GM12865 (cell line): ENCODE data around the gene MGAM2.

Experiments used
- DNase-seq: peaks from one replicate; pipeline ENCODE4 v3.0.0; 2010; ENCODE audit warnings: low read depth
- H3K4me3 ChIP-seq: 2 replicates; pipeline ENCODE4 v1.5.1; 2011; ENCODE audit warnings: mild to moderate bottlenecking, low read depth, low read length, control low read depth
- CTCF ChIP-seq: IDR thresholded peaks from 2 replicates; pipeline ENCODE4 v1.5.1; 2011; ENCODE audit warnings: low read length, control low read depth, low read depth, inconsistent platforms; ENCODE audit not compliant: insufficient read depth; ENCODE audit errors: missing control alignments

MGAM2 gene

GRCh38 chr7:142249918-142250317 is 138.4 kb downstream of the MGAM2 start:
- DNase-seq, result no peak
- no peak for TF ChIP-seq CTCF
- no peak overlapping the region for H3K4me3 ChIP-seq

GRCh38 chr7:142250705-142251104 is 139.2 kb downstream of the MGAM2 start:
- no peak for TF ChIP-seq CTCF
- DNase-seq, result no peak
- H3K4me3 ChIP-seq, result no peak overlapping the region

- TF ChIP-seq CTCF, result no peak
- no peak within 1 kb of the TSS for H3K4me3 ChIP-seq
- DNase-seq, result no peak
Observed at GRCh38 chr7:142257958-142258357, 146.4 kb downstream of the MGAM2 start, which contains the start of gene PRSS58. Gene PRSS58, minus strand, starts transcription at chr7:142258058. Its CDS starts 351 bp downstream, at chr7:142257707.

- DNase-seq, result no peak
- H3K4me3 ChIP-seq, result no peak overlapping the region
- TF ChIP-seq CTCF, result no peak
Observed at GRCh38 chr7:142263598-142264380, 152.3 kb downstream of the MGAM2 start.
